GM12801 (cell line): Measurements from ENCODE around the gene NEUROG3.

ENCODE experiments used
- CTCF ChIP-seq: IDR thresholded peaks from one replicate; pipeline ENCODE4 v1.5.1; 2011; ENCODE audit warnings: control low read depth; ENCODE audit not compliant: insufficient read length; ENCODE audit errors: extremely low read depth

Gene NEUROG3

DNA sequence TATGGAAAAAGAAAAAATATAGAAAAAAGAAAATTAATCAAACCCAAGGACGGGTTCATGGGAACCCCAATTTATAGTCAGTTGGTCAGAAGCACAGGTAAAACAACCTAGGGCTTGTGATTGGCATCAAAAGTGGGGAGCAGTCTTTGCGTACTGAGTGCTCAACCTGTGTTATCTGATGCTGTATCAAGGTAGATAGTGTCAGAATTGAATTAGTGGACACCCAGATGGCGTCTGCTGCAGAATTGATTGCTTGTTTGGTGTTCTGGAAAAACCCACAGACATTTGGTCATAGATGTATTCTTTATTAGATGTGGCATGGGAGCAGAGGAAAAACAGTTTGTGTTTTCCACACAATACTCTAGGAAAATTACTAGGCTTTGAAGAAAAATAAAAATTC is 39.6 kb downstream of the NEUROG3 start:
- TF ChIP-seq CTCF = no peak

DNA sequence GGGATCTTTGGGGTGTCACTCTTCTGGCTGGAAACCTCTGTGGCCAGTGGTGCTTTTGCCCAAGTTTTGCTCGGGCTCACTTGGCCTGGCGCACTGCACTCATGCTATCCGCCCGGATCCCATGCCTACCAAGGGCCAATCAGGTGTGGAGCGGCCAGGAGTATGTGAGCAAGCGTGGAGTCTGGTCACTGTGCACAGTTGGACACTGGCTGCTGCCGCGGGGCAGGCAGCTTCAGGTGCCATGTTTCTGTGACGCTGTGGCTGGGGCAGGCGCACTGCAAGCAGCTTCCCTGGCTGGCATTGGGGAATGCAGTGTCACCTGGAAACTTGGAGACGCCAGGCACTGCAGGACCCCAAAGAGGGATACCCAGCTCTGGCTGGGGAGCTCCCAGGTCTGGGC is 45.3 kb downstream of the NEUROG3 start:
- TF ChIP-seq CTCF = no peak
